NCI-H2171 (cell line): ENCODE data around the gene ALK.
"Not testable (repeated sequence)": the region's sequence is repeated elsewhere in the genome, so short reads cannot be mapped to it uniquely, and the experiment has no call there.

Experiments used
- DNase-seq: peaks from one replicate; lab custom pipeline; 2025; lab: John Stamatoyannopoulos, UW

The ALK gene

DNA sequence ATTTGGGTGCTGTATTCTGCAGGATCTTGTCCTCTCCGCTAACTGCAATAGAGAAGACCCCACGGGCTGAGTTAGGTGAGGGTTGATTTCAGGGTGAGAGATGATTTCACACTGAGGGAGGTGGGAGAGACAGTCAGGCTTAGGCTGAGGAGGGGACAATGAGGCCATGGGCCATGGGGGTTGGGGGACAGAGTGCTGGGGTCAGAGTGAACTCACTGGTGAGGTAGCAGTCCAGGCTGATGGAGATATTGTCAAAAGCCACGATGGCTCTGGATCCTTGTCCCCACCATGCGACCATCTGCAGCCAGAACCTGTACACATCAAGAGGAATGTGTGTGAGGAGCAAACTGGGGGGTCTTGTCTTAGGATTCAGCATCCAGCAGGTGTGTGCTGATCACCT, 646.2 kb downstream of the ALK start:
- no peak for DNase-seq

DNA sequence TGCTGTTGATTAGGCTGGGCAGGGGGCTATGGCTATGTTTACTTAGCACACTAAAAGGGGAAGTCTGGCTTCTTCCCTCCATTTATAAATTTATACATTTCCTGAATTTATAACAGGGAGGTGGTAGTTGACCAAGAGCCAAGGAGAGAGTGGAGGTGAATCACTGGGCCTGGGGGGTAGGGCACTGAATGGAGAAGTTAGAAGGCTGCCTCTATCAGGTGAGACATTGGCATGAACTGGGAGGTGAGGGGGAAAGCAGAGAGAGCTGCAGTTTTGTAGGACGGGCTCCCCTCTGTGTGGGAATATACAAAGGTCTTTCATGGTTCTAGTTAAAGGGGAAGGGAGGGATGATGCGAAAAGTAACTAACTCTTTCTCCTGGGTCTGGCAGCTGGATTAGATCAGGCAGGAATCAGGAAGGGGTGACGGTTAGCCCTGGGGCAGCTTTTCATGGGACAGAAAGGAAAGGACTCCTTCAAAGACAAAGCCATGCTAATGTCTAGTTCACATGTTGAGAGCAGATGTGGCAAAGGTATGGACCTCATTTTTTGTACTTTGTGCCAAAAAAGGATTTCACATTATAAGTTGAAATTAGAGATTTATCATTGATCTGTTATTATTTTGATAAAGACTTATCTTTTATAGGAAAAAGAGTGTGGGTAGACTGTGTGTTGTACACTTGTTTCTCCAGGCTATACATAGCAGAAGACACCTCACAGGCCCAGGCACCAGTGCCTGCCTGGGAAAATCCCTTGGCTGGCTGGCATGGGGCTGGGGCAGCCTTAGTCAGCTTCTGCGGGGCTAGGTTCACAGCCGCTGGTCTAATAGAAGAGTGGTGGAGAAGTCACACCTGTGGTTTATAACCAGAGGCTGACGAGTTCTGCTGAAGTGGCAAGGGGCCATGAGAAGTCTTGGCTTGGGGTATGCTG, 647.4 kb downstream of the ALK start:
- DNase-seq: no peak

DNA sequence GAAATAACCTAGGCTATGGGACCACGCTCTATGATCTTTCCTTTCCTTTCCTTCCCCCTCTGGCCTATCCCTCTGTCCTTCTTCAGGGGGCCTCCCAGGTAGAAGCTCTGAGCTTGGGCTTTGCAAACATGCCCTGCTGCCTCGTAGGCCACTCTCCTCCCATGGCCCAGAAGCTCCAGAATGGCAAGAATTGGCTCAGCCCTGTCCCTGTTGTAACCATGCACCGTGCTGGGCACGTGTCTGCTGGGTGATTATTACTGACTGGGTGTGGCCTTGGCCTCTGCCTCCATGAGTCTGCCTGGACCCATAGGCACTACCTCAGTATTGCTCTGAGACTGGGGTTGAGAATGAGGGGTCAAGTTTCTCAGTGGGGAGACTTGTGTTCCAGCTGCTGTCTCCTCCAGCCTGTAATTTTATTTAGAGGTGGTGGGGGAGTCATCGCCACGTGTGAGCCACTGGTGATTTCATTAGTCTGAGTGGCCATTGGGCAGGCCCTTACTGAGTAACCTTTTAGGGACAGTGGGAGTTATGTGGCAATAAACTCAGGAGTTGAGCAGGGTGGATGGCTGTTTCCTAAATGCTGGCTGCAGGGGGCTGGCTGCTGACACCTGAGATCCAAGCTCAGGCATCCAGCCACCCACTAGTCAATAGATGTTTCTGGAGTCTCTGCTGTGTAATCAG, 648.2 kb downstream of the ALK start:
- DNase-seq: no peak

DNA sequence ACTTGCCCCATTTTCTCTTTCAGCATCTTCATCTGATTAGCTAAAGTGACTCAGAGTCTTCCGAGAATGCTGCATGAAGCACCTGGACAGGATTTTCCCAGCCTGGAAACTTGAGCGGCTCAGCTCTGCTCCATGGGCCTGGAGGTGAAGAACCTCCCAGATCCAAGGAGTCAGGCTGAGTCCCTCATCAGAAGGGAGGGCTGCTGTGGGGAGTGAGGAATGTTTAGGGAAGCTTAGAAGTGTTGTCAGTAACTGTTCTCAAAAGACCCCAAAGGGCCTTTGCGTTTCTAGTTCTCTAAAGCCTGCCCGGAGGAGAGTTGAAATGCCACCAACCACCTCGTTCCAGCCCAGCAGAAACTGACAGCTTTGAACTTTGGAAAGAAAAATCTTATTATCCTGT, 649.1 kb downstream of the ALK start:
- DNase-seq: no peak

DNA sequence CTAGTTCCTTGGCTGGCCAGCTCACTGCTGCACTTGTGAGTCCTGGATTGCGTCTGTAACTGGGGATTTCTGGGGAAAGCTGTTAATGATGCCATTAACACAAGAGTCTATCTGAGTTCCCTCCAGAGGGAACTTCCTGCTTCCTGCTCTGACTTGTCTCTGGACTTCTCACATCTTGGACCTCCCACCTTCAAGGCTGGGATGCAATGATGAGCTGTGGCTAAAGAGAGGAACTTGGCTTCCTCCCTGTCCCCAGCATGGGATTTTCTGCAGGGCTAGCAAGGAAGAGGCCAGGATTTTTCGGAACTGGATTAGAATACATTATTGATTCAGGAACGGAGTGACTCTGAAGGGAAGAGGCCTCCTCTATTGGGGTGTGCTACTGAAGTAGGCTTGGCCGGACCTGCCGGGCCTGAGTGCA, 650.7 kb downstream of the ALK start:
- DNase-seq: no peak

DNA sequence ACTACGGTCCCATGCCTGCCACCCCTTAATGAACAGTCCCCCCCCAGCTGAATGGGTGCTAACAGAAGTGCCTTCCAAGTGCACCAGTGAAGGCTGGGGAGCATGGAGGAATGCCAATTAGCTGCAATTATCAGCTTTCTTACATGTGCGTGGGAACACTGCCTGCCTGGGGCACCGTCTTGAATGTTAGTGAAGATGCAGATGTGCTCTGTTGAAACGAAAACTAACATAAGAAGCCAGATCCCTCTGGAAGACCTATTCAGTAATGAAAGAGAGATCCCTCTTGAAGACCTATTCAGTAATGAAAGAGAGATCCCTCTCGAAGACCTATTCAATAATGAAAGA, 651.6 kb downstream of the ALK start:
- DNase-seq: no peak

DNA sequence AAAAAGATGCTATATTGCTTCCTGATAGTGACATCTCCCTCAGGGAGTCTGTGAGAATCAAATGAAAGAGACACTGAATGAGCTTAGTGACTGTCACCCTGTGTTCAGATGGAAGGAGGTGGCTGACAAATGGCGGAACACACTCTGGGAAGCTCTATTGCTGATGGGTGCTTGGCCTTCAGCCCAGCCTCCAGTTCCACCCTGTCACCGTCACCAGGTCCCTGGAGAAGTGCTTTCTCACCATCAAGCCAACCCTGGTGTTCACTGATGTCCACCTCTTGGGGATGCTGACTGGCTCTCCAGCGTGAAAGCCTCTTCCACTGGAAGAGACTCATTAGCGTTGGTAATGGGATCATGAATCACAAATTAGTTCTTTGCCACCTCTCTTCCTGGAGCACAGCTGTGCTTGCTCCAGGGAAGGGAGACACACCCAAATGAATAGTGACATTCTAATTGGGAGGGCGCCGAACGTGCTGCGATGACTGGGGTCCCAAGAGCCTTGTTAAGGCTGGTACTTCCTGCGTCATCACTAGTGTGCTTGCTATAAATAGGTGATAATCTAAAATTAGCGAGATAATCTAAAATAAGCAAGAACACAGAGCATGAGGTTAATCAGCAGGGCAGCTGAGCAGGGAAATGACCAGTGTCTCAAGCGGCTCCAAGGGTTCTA, 652.2 kb downstream of the ALK start:
- peak; percentile 43 for DNase-seq

DNA sequence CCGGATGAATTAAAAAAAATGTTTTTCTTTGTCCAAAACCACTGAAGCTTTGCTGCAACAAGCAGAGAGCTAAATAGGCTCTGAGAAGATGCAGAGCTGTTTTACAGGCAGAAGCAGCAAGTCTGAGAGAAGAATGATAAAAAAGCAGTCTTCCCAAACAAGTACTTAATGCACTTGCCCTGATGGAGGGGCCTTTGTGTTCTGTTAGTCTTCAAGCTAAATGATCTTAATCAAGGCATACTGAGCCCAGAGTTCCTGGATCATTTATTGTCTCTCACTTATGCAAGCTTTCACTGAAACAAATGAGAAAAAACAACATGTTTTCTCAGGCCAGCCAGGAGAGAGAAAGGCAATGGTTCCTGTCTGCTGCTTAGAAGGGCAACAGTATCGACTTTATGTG, 653.7 kb downstream of the ALK start:
- no peak for DNase-seq

DNA sequence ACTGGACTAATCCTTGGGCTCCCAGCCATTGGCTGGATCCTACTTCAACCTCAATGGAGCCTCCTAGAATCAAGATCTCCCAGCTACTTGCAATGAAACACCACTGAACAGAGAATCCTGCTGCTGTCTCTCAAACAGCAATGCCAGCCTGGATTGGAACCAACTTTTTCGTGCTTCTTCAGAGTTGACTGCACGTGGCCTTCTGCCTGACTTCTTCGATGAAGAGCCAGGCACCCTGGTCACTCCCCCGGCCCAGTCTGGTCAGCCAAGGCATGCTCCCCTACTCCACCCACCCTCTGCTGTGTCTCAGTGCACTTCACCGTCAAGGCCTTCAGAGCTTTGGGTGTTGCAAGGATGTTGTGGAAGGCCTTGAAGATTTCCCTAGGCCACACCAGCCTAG, 657.5 kb downstream of the ALK start:
- no peak for DNase-seq

DNA sequence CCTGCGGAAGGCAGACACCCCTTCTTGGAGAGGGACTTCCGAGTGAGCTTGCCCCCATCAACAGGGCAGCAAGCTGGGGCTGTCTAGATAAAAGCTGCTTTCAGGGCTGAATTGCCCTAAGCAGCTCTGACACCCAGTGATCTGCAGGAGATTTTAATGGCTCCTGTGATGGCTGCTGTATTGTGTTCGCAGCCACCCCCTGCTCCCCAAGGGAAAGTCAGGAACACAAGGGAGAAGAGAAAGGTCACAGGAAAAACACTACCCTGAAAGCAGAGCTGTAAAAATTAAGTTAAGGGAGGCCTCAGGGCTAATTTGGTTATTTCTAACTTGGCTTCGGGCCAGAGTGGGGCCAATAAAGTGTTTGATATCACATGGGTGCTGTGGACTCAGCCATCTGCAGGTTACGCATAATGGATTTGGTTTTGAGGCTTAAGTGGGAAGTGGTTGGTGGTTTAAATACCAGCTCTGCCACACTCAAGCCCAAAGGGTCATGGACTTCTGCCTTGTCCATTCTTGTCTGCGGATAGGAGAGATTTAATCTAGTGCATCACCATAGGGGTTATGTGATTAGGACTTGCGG, 658.6 kb downstream of the ALK start:
- no peak for DNase-seq

DNA sequence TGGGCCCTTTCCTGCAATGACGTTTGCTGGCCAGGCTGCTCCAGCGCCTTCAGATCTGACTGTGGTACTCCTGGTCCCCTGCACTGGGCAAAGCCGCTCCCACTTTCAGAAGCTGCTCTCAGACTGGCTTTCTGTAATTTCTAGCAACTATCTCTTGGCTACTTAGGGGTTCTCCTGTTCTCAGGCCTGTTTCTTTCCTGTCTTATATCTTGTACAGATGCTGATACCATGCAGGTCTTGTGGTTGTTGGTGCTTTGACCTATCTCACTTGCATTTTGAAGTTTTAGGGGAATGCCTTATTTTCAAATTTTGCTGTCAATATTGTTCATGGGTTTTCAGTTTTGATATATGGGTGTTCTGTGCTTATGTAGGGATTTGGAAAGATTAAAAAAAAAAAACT, 660.4 kb downstream of the ALK start:
- no peak for DNase-seq

DNA sequence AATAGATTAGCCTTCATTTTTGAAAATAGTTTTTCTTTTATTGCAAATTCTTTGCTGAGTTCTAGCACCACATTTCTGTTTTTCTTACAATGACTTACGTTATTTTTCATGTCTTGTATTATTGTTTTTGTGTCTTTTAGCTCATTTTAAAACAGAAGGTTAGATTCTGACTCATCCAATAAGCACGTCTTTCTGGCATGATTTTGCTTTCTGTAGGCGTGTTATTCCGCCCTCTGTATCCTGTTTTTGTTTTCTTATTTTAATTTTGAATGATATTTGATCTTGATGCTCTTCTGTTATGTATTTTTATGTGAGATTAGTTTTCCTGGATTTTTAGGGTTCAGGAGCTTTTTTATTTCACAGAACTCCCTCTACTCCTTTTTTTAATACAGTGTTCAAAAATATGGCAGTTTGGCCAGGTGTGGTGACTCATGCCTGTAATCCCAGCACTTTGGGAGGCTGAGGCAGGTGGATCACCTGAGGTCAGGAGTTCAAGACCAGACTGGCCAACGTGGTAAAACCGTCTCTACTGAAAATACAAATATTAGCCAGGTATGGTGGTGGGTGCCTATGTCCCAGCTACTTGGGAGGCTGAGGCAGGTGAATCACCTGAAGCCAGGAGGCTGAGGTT, 661.1 kb downstream of the ALK start:
- DNase-seq: no peak

DNA sequence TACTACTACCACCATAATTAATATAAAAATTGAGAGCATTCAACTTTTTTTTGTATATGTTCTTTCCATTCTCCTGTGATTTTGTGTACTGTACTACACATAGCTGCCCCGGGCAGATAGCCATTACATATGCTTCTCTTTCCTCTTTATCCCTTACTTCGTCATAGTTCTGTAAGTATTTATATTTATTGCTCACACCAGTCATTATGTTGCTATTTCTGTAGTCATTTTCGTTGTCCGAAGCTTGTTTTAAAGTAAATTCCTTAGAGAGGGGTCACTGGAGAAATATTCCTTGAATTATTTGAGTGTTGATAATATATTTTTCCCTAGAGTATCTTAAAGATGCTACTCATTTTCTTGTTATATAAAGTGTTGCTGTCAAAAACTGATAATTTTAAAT, 662.2 kb downstream of the ALK start:
- no peak for DNase-seq

DNA sequence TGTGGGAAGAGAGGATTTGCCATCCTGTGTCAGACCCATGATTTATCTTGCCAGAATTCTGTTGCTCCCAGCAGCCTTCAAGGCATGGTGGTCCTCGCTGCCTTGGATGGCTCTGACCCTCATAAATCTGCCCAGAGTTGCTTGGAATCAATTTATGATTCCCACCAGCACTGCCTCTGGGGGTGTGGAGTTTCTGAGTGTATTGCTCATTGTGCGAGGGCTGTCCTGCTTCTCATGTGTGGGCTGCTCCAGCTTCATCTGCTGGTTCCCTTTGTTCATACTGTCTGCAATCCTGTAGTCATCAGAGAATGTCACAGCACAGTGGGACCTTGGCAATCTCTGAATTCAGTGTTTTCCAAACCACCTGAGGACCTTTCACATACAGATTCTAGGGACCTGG, 666.4 kb downstream of the ALK start:
- no peak for DNase-seq

DNA sequence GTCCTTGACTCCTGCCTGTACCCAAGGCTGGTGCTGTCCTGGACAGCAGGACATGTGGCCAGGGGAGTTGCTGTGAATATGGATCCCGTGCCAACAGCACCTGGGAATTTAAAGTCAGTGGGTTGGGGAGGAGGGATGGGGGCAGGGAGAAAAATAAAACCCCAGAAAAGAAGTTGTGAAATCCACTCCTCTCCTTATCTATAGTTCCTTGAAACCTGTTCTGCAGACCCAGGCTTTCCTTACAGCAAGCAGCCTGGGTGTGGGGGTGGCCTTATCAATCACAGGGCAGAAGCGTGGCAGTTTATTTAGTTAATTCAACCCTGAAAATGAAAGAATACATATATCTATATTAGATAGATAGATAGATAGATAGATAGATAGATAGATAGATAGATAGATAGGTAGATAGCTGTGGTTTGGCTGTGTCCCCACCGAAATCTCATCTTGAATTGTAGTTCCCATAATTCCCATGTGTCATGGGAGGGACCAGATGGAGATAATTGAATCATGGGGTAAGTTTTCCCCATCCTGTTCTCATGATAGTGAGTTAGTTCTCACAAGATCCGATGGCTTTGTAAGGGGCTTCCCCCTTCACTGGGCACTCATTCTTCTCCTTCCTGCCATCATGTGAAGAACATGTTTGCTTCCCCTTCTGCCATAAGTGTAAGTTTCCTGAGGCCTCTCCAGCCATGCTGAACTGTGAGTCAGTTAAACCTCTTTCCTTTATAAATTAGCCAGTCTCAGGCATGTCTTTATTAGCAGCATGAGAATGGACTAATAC, 667.7 kb downstream of the ALK start:
- DNase-seq: not testable (repeated sequence)

DNA sequence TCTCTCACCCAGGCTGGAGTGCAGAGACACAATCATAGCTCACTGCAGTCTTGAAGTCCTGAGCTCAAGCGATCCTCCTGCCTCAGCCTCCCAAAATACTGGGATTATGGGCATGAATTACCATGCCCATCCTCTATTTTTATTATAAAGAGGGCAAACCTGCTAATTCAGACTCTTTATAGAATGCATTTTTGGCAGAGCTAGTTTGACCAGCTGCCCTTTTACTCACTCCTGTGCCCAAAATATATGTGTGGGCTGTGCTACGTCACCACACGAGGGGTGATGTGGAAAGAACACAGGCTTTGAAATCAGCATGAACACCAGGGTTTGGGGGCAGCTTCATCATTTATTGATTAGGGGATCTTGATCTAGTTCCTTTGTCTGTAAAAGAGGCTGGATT, 668.4 kb downstream of the ALK start:
- DNase-seq: no peak

DNA sequence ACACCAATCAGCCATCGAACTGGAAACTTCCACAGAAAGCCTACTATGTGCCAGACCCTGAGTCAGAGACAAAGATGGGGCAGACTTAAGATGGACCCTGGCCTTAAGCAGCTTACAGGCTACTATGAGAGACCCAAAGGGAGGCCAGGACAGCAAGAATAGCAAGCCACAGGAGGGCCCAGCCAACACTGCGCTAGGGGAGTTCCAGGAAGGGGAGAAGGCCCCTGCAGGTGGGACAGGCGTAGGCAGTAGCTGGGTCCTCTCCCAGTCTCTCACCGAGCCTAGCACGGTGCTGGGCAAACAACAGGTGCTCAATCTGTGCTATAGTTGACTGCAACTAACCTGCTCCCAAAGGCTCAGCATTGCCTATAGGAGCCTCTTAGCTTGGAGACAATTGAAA, 670.0 kb downstream of the ALK start:
- no peak for DNase-seq

DNA sequence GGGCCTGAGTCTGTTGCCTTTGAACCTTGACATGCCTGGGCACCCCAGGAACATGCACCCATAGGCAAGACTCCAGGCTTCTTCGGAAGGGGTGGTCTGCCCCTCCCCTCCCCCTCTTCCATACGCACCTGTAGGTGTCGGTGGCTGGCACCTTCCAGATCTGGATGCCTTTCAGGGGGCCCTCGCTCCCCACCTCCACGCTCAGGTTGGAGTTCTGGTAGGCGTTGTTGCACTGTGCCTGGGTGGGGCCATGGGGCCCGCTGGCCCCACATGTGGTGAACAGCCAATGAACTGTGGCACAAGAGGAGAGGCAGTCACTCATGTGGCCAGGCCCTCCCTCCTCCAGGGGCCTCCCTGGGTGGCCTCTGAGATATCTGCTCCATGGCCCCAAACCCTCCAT, 670.4 kb downstream of the ALK start:
- no peak for DNase-seq

DNA sequence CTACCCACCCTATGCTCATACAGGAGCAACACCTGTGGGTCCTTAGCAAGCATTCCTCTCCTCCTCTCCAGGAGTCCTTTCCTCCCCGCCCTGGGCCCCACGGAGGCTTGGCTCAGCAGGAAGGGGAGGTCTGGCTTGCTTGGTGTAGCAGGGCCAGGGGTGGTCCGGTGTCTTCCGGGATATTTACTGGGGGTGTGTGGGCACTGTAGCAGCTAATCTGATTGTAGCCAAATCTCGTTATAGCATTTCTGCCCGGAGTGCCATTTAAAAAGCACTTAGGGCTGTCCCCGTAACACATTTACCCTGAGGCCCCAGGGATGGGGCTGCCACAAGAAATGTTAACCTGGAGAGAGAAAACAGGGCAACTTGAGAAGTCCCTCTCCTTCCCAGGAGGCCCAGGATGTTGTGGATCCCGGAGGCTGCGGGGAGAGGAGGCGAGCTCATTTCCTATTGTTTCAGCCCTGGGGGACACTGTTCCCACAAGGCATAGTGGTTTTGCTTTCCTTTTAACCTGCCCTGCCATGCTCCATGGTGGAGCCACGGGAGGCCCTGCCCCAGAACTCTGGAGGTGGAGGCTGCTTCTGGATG, 671.6 kb downstream of the ALK start:
- no peak for DNase-seq

DNA sequence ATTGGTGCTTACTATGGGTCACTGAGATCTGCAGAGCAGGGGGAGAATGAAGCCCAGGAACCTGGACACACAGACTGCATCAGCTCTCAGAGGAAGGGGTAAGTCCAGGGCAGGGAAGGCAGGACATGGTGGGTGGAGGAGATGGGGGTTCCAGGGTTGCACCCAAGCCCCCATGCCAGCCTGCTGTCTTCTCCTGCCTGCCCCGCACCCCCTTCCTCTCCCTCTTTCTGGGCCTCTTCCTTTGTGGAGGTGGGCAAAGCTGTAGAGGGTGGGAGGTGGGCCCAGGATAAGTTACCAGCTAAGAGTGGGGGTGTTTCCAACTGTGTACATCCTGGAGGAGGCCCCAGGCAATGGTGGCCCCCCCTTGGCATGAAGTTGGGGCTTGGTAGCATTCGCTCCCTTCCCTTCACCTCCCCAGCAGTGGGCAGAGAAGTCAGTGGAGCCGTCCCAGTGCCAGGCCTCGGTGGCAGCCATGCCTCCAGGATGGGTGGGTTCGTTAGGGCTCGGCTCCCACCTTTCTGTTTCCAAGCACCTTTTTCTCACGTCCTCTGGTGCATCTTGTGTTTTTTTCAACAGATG, 674.0 kb downstream of the ALK start:
- no peak for DNase-seq
